SIG-M5 treated with dmso at 0.1 percent for 504 hours (cell line): ENCODE measurements around the gene PRKAR1B.
"Not testable (repeated sequence)": the region's sequence is repeated elsewhere in the genome, so short reads cannot be mapped to it uniquely, and the experiment has no call there.

Source experiments
- DNase-seq: peaks from one replicate; lab custom pipeline; 2025; ENCODE audit not compliant: unreplicated experiment; lab: John Stamatoyannopoulos, UW

PRKAR1B gene

GRCh38 chr7:562789-563628, 164.1 kb downstream of the PRKAR1B start:
- DNase-seq, result no peak

GRCh38 chr7:562374-562675, 164.8 kb downstream of the PRKAR1B start:
- no peak for DNase-seq

GRCh38 chr7:561631-562373, 165.3 kb downstream of the PRKAR1B start:
- DNase-seq, result no peak

GRCh38 chr7:560966-561630, 166.0 kb downstream of the PRKAR1B start:
- DNase-seq, result no peak

GRCh38 chr7:559396-559705, 167.7 kb downstream of the PRKAR1B start:
- DNase-seq, result no peak

GRCh38 chr7:557558-557881, 169.6 kb downstream of the PRKAR1B start:
- DNase-seq, result no peak

- no peak for DNase-seq
Observed at GRCh38 chr7:556837-557557, 170.1 kb downstream of the PRKAR1B start.

GRCh38 chr7:556291-556826, 170.7 kb downstream of the PRKAR1B start:
- DNase-seq, result no peak

- DNase-seq, result no peak
Observed at GRCh38 chr7:555551-556160, 171.4 kb downstream of the PRKAR1B start.

GRCh38 chr7:553636-554111, 173.4 kb downstream of the PRKAR1B start:
- no peak for DNase-seq

GRCh38 chr7:552868-553635, 174.0 kb downstream of the PRKAR1B start:
- no peak for DNase-seq

GRCh38 chr7:552151-552867, 174.8 kb downstream of the PRKAR1B start:
- DNase-seq, result not testable (repeated sequence)

GRCh38 chr7:551615-551970, 175.5 kb downstream of the PRKAR1B start:
- not testable (repeated sequence) for DNase-seq

- no peak for DNase-seq
Observed at GRCh38 chr7:550881-551614, 176.0 kb downstream of the PRKAR1B start.

GRCh38 chr7:549891-550625, 177.0 kb downstream of the PRKAR1B start:
- no peak for DNase-seq

- no peak for DNase-seq
Observed at GRCh38 chr7:549066-549890, 177.8 kb downstream of the PRKAR1B start.

GRCh38 chr7:548401-548800, 178.7 kb downstream of the PRKAR1B start:
- no peak for DNase-seq
